Ovary (tissue), 9 donors: Measurements from ENCODE around the gene AUTS2. TPM values are rescaled to one million over a fixed set of nuclear protein-coding genes. Genes with fewer than 3 reads are reported as not detected.

Source experiments
- DNase-seq, 5 donors: peaks; one replicate each; pipeline ENCODE4 v3.0.0-alpha.2; 2019 to 2020
- H3K27ac ChIP-seq, 2 donors: fragments of 200-600 bp; one replicate each; pipeline versions ENCODE4 v1.5.1 to v1.8.0; 2019 to 2022
- H3K27me3 ChIP-seq: fragments of 200-600 bp; one replicate; pipeline ENCODE4 v1.8.0; 2022
- H3K36me3 ChIP-seq: fragments of 200-600 bp; sonication (generic); one replicate; pipeline ENCODE4 v1.5.1; 2019
- H3K4me1 ChIP-seq: one replicate; pipeline ENCODE4 v1.8.1; 2013; ENCODE audit warnings: mild to moderate bottlenecking, moderate library complexity; ENCODE audit not compliant: insufficient read depth
- H3K4me3 ChIP-seq: fragments of 200-600 bp; sonication (generic); one replicate; pipeline ENCODE4 v1.5.1; 2017
- H3K9me3 ChIP-seq, 2 donors: fragments of 200-600 bp in 1 of 2; sonication (generic) in 1 of 2; one replicate each; pipeline versions ENCODE4 v1.5.1 to v1.8.1; 2013 to 2019; ENCODE audit warnings: mild to moderate bottlenecking in 1 of 2, moderate library complexity in 1 of 2
- CTCF ChIP-seq, 3 donors: fragments of 450-650 bp in 2 of 3; fragments of 200-600 bp in 1 of 3; IDR thresholded peaks; one replicate each; pipeline versions ENCODE4 v1.5.1 to v1.8.0; 2016 to 2022; ENCODE audit warnings: antibody characterized with exemption in 3 of 3, mild to moderate bottlenecking in 1 of 3
- EP300 ChIP-seq: sonication (generic); formaldehyde crosslinking; IDR thresholded peaks from one replicate; pipeline ENCODE4 v1.6.1; 2017; ENCODE audit warnings: antibody characterized with exemption
- POLR2A ChIP-seq: fragments of 450-650 bp; IDR thresholded peaks from one replicate; pipeline ENCODE4 v1.6.1; 2017; ENCODE audit warnings: antibody characterized with exemption, mild to moderate bottlenecking, moderate library complexity
- WGBS, 3 donors: extraction: QIAGEN DNeasy Blood & Tissue Kit in 1 of 3; methylation state at CpG; one replicate each; pipeline versions ENCODE4 v1.1.5 to v1.1.7; 2013 to 2017; 5-methylcytosine and 5-hydroxymethylcytosine counted together
- intact Hi-C, 4 donors: fragments of 100-400 bp; cut with DNase I; formaldehyde crosslinking; loops; one replicate each; pipeline versions ENCODE4 v1.11.0 to v1.15.1; 2022 to 2023
- polyA plus RNA-seq, 2 donors: library from polyadenylated mRNA; stranded (reverse); fragments of 200-250 nt in 1 of 2; fragments of 350-450 nt in 1 of 2; fragmentation: Illumina TruSeq in 1 of 2; extraction: RNeasy Lipid Tissue Mini Kit (QIAGEN cat#74804) in 1 of 2; gene quantifications; one replicate each; pipeline ENCODE4 v1.2.3, GENCODE V29; 2013 to 2014
- total RNA-seq, 7 donors: library from RNA; depleted of rRNA in 2 of 7; stranded (reverse); fragments of >200 nt in 2 of 7; fragmentation: NEBNext Ultra II Directional in 3 of 7; extraction: Animal tissue kit (Norgen Biotek cat#: 25700) in 3 of 7; gene quantifications; one replicate each; pipeline versions ENCODE4 v1.1.0 to v1.2.4, GENCODE V29; 2016 to 2023
- donor health status: DM: no; HTN: no; CAD: no; lungs with moderate emphysema.
- donor health status: DM: no; HTN: no; CAD: no.
- donor health status: Bipolar disorder and iron deficiency.
- donor health status: DM: yes; HTN: yes; CAD: no.
- donor health status: DM: no; HTN: no; CAD: no.
- donor health status: DM: yes; HTN: yes; CAD: no.

The AUTS2 gene
- total and polyA plus RNA-seq, 9 donors, result 18.3 to 60.9 (median 44.9) TPM

GRCh38 chr7:69994218-69994617 lies 395.9 kb downstream of the AUTS2 start:
- H3K4me3 ChIP-seq, result no peak overlapping the region
- no peaks in the 10 kb centered on the region for H3K9me3 ChIP-seq
- intact Hi-C loops, result no loop called here
- 41 to 53% (median 49%) methylated on average over 1 of the region's 1 CpG for WGBS, 3 donors
- H3K4me1 ChIP-seq, result peaks cover 2% of the 10 kb centered on the region
- TF ChIP-seq POLR2A, result no peak
- no peak for TF ChIP-seq EP300
- TF ChIP-seq CTCF (IDR thresholded peaks at IDR 0.05), result no peak
- H3K27ac ChIP-seq, result no peak overlapping the region
- H3K27me3 ChIP-seq, result no peaks in the 10 kb centered on the region
- DNase-seq, result no peak
- no peaks in the 10 kb centered on the region for H3K36me3 ChIP-seq

- TF ChIP-seq POLR2A (no peak), EP300 (no peak), CTCF (IDR thresholded peaks at IDR 0.05) (no peak)
Measured at GRCh38 chr7:69994886-69995542, 396.7 kb downstream of the AUTS2 start.

GRCh38 chr7:69996121-69996520 lies 397.8 kb downstream of the AUTS2 start:
- no peak for DNase-seq
- no peaks in the 10 kb centered on the region for H3K36me3 ChIP-seq
- H3K4me1 ChIP-seq, result peaks cover 2% of the 10 kb centered on the region
- no peak overlapping the region for H3K4me3 ChIP-seq
- H3K27me3 ChIP-seq, result no peaks in the 10 kb centered on the region
- H3K9me3 ChIP-seq, result no peaks in the 10 kb centered on the region
- TF ChIP-seq POLR2A (no peak), CTCF (IDR thresholded peaks at IDR 0.05) (no peak), EP300 (no peak)
- 79 to 87% (median 85%) methylated on average over 2 of the region's 2 CpGs for WGBS, 3 donors
- intact Hi-C loops, result no loop called here
- no peak overlapping the region for H3K27ac ChIP-seq

More at GRCh38 chr7:69994886-69995542, 396.7 kb downstream of the AUTS2 start:
- Histone ChIP-seq H3K27me3 (no peaks in the 10 kb centered on the region), H3K4me3 (no peak overlapping the region), H3K9me3 (no peaks in the 10 kb centered on the region), H3K4me1 (peaks cover 2% of the 10 kb centered on the region), H3K27ac (no peak overlapping the region), H3K36me3 (no peaks in the 10 kb centered on the region)
- 63 to 77% (median 70%) methylated on average over 7 of the region's 7 CpGs for WGBS, 3 donors
- intact Hi-C loops, result no loop called here
- DNase-seq, result no peak

- Histone ChIP-seq H3K4me1 (peaks cover 5% of the 10 kb centered on the region), H3K9me3 (no peaks in the 10 kb centered on the region), H3K36me3 (no peaks in the 10 kb centered on the region), H3K27ac (no peak overlapping the region), H3K27me3 (no peaks in the 10 kb centered on the region), H3K4me3 (no peak overlapping the region)
- intact Hi-C loops, result no loop called here
- WGBS, 3 donors, result 92 to 94% (median 94%) methylated on average over 5 of the region's 5 CpGs
- no peak for DNase-seq
- TF ChIP-seq CTCF (IDR thresholded peaks at IDR 0.05) (no peak), POLR2A (no peak), EP300 (no peak)
Measured at GRCh38 chr7:70000737-70001348, 402.6 kb downstream of the AUTS2 start.
